ENCODE data around the gene ZNF143.
A peak's percentile ranks its signal among the peaks of the same experiment; 100 is the strongest.

Gene ZNF143

GRCh38 chr11:9575260-9576240, 114.7 kb downstream of the ZNF143 start:
- DNase-seq, result peak; percentile 57 to 85

GRCh38 chr11:9576701-9577381, 116.0 kb downstream of the ZNF143 start:
- no peak for DNase-seq

GRCh38 chr11:9577556-9577955, 116.7 kb downstream of the ZNF143 start:
- peak in 1 of 2 experiments; percentile 35 for DNase-seq

Measured in SW 1271 (cell line).